OCI-LY7 (cell line): ENCODE results near the gene ANK3. TPM values are rescaled to one million over a fixed set of nuclear protein-coding genes. Genes with fewer than 3 reads are reported as not detected.

Experiments
- BruUV-seq: library from RNA; stranded (reverse); fragments of 400-500 nt; replicated peaks from 2 replicates; lab custom pipeline; 2021; lab: Mats Ljungman, UMichigan
- CTCF ChIA-PET: fragments of 300-600 bp; sonication (Branson Sonifier 250); formaldehyde crosslinking; loops from one replicate; lab custom pipeline; 2022; ENCODE audit warnings: antibody characterized with exemption; ENCODE audit not compliant: unreplicated experiment; lab: Charles Lee
- POLR2A ChIA-PET: fragments of 300-600 bp; sonication (Branson Sonifier 250); formaldehyde crosslinking; loops from one replicate; lab custom pipeline; 2022; ENCODE audit warnings: antibody characterized with exemption; lab: Charles Lee
- DNase-seq: peaks from one replicate; pipeline ENCODE4 v3.0.0-alpha.2; 2015; ENCODE audit warnings: low spot score
- H2AFZ ChIP-seq: fragments of 200-600 bp; sonication (generic), shearing (Covaris generic); 2 replicates; pipeline ENCODE4 v1.6.1; 2014; ENCODE audit warnings: mild to moderate bottlenecking, antibody characterized with exemption, low read length, moderate library complexity
- H3K27ac ChIP-seq: fragments of 200-600 bp; sonication (generic); 2 replicates; pipeline ENCODE4 v1.5.1; 2014; ENCODE audit warnings: mixed run types, low read depth, mild to moderate bottlenecking, moderate library complexity, low read length, inconsistent platforms; ENCODE audit not compliant: poor library complexity, severe bottlenecking
- H3K36me3 ChIP-seq: fragments of 200-600 bp; sonication (generic); 2 replicates; pipeline ENCODE4 v1.6.1; 2014; ENCODE audit warnings: mild to moderate bottlenecking, antibody characterized with exemption, low read length, moderate library complexity, mixed read lengths; ENCODE audit not compliant: insufficient read depth
- H3K4me1 ChIP-seq: fragments of 200-600 bp; sonication (generic); 2 replicates; pipeline ENCODE4 v1.5.1; 2014; ENCODE audit warnings: mild to moderate bottlenecking, low read length; ENCODE audit not compliant: insufficient read depth, poor library complexity, severe bottlenecking
- H3K4me2 ChIP-seq: fragments of 200-600 bp; sonication (generic); 2 replicates; pipeline ENCODE4 v1.6.1; 2014; ENCODE audit warnings: mild to moderate bottlenecking, low read length
- H3K4me3 ChIP-seq: fragments of 200-600 bp; sonication (generic); 2 replicates; pipeline ENCODE4 v1.5.1; 2014; ENCODE audit warnings: mild to moderate bottlenecking, low read depth, low read length; ENCODE audit not compliant: poor library complexity, severe bottlenecking
- H3K79me2 ChIP-seq: fragments of 200-600 bp; sonication (generic); 2 replicates; pipeline ENCODE4 v1.6.1; 2016; ENCODE audit warnings: low read depth, mild to moderate bottlenecking, low read length, moderate library complexity, mixed read lengths; ENCODE audit not compliant: insufficient read depth
- H3K9me2 ChIP-seq: fragments of 200-600 bp; sonication (generic); 2 replicates; pipeline ENCODE4 v1.6.1; 2016; ENCODE audit warnings: mild to moderate bottlenecking, low read length, mixed read lengths; ENCODE audit not compliant: insufficient read depth
- H3K9me3 ChIP-seq: fragments of 200-600 bp; sonication (generic); 2 replicates; pipeline ENCODE4 v1.6.1; 2014; ENCODE audit warnings: mild to moderate bottlenecking, mixed run types, low read length, mixed read lengths
- H4K20me1 ChIP-seq: fragments of 200-600 bp; sonication (generic); 2 replicates; pipeline ENCODE4 v1.6.1; 2014; ENCODE audit warnings: mild to moderate bottlenecking, antibody characterized with exemption, low read length, moderate library complexity, mixed read lengths; ENCODE audit not compliant: insufficient read depth
- CTCF ChIP-seq: fragments of 200-600 bp; sonication (generic); conservative IDR thresholded peaks from 2 replicates; pipeline ENCODE4 v1.5.1; 2014; ENCODE audit warnings: mild to moderate bottlenecking, antibody characterized with exemption, low read length, moderate library complexity, mixed read lengths
- EZH2phosphoT487 ChIP-seq: fragments of 200-600 bp; sonication (generic); IDR thresholded peaks from 2 replicates; pipeline ENCODE4 v1.6.1; 2018; ENCODE audit warnings: low read depth, borderline replicate concordance, mild to moderate bottlenecking, mixed run types, antibody characterized with exemption, low read length, moderate library complexity, mixed read lengths
- intact Hi-C: fragments of 100-400 bp; cut with micrococcal nuclease; formaldehyde crosslinking; loops from one replicate; pipeline ENCODE4 v1.10.0; 2022; ENCODE audit not compliant: unreplicated experiment
- total RNA-seq, 2 experiments: library from RNA; depleted of rRNA in 1 of 2; stranded (reverse); fragments of >200 nt in 1 of 2; shearing (Covaris generic) in 1 of 2; gene quantifications; 2 replicates each; pipeline ENCODE4 v1.2.3, GENCODE V29; 2014 to 2022

The ANK3 gene
- total RNA-seq, 2 experiments from 2014 or later: 0.13 to 0.49 TPM

GRCh38 chr10:60206735-60207134, 182.9 kb downstream of the ANK3 start:
- Histone ChIP-seq H3K4me2 (no peak overlapping the region), H3K9me2 (no peaks in the 10 kb centered on the region), H3K9me3 (no peaks in the 10 kb centered on the region), H4K20me1 (no peaks in the 10 kb centered on the region), H2AFZ (no peak overlapping the region), H3K79me2 (no peaks in the 10 kb centered on the region), H3K27ac (no peak overlapping the region), H3K36me3 (no peaks in the 10 kb centered on the region), H3K4me1 (peaks cover 16% of the 10 kb centered on the region), H3K4me3 (no peak overlapping the region)
- DNase-seq: no peak
- ChIA-PET CTCF (no interaction called here), POLR2A (interaction anchor here (0.5 to 1.2 kb wide), 4 partner anchors 8 to 173 kb away, joined by 3 to 6 read pairs (median 4); no protein-coding TSS in a partner anchor)
- no TSS peak for BruUV-seq
- no peak for TF ChIP-seq EZH2phosphoT487
- TF ChIP-seq CTCF: no peak
- intact Hi-C loops: loop anchor here (10.0 kb wide), 2 partner anchors 228 to 302 kb away; partner anchors contain the start of gene CCDC6

GRCh38 chr10:60205741-60206140, 183.9 kb downstream of the ANK3 start:
- Histone ChIP-seq H3K4me2 (no peak overlapping the region), H3K9me3 (no peaks in the 10 kb centered on the region), H3K9me2 (no peaks in the 10 kb centered on the region), H3K27ac (no peak overlapping the region), H3K4me1 (peaks cover 13% of the 10 kb centered on the region), H3K36me3 (no peaks in the 10 kb centered on the region), H3K4me3 (no peak overlapping the region), H2AFZ (no peak overlapping the region), H3K79me2 (no peaks in the 10 kb centered on the region), H4K20me1 (no peaks in the 10 kb centered on the region)
- intact Hi-C loops: loop anchor here (10.0 kb wide), 2 partner anchors 229 to 301 kb away; partner anchors contain the start of gene CCDC6
- no TSS peak for BruUV-seq
- CTCF ChIA-PET: no interaction called here
- no peak for DNase-seq
- TF ChIP-seq CTCF: no peak
- TF ChIP-seq EZH2phosphoT487: no peak
- POLR2A ChIA-PET: no interaction called here

GRCh38 chr10:60203993-60204618, 185.6 kb downstream of the ANK3 start:
- intact Hi-C loops: loop anchor here (10.0 kb wide), 2 partner anchors 231 to 299 kb away; partner anchors contain the start of gene CCDC6
- POLR2A ChIA-PET: interaction anchor here (0.5 to 1.5 kb wide), 4 partner anchors 9 to 225 kb away, joined by 3 read pairs; no protein-coding TSS in a partner anchor
- BruUV-seq: no TSS peak

More at GRCh38 chr10:60203993-60204618, 185.6 kb downstream of the ANK3 start:
- Histone ChIP-seq H3K4me1 (peaks cover 2% of the 10 kb centered on the region), H3K9me3 (no peaks in the 10 kb centered on the region), H3K36me3 (no peaks in the 10 kb centered on the region), H4K20me1 (no peaks in the 10 kb centered on the region), H3K27ac (no peak overlapping the region), H3K4me3 (no peak overlapping the region), H3K4me2 (no peak overlapping the region), H2AFZ (no peak overlapping the region), H3K79me2 (no peaks in the 10 kb centered on the region), H3K9me2 (no peaks in the 10 kb centered on the region)
- CTCF ChIA-PET: interaction anchor here (1.3 kb wide), 1 partner anchor 34 kb away, joined by 4 read pairs; no protein-coding TSS in a partner anchor
- TF ChIP-seq EZH2phosphoT487 (no peak), CTCF (peak; percentile 82)
- DNase-seq: peak; percentile 44
